RWPE2 (cell line): ENCODE data around the gene KIRREL3.

Source experiments
- ATAC-seq: fragments of 200-7000 bp; cut with Tn5 transposase; 3 replicates; pipeline ENCODE4 v1.9.1; 2021; ENCODE audit warnings: low read depth
- DNase-seq: peaks from one replicate; pipeline ENCODE4 v3.0.0-alpha.2; 2020; ENCODE audit warnings: low spot score
- H3K27ac ChIP-seq: fragments of 450-650 bp; 2 replicates; pipeline ENCODE4 v1.5.1; 2017; ENCODE audit warnings: mild to moderate bottlenecking; ENCODE audit not compliant: poor library complexity, severe bottlenecking
- H3K27me3 ChIP-seq: fragments of 250-450 bp; sonication (Bioruptor Pico); 2 replicates; pipeline ENCODE4 v1.5.1; 2021; ENCODE audit warnings: mild to moderate bottlenecking, moderate library complexity; ENCODE audit not compliant: insufficient read depth, poor library complexity, severe bottlenecking
- H3K36me3 ChIP-seq: fragments of 250-450 bp; sonication (Bioruptor Pico); 2 replicates; pipeline ENCODE4 v1.5.1; 2020; ENCODE audit warnings: low read depth, mild to moderate bottlenecking, moderate library complexity
- H3K4me1 ChIP-seq: fragments of 250-450 bp; sonication (Bioruptor Pico); 2 replicates; pipeline ENCODE4 v1.5.1; 2021; ENCODE audit warnings: mild to moderate bottlenecking, moderate library complexity; ENCODE audit not compliant: insufficient read depth, poor library complexity, severe bottlenecking
- H3K4me3 ChIP-seq: fragments of 250-450 bp; sonication (Bioruptor Pico); 2 replicates; pipeline ENCODE4 v1.5.1; 2021; ENCODE audit warnings: mild to moderate bottlenecking, moderate library complexity; ENCODE audit not compliant: severe bottlenecking
- H3K9me3 ChIP-seq: fragments of 250-450 bp; sonication (Bioruptor Pico); 2 replicates; pipeline ENCODE4 v1.5.1; 2021; ENCODE audit warnings: mild to moderate bottlenecking, moderate library complexity; ENCODE audit not compliant: severe bottlenecking
- CTCF ChIP-seq: fragments of 450-650 bp; IDR thresholded peaks from one replicate; pipeline ENCODE4 v1.5.1; 2017; ENCODE audit warnings: mild to moderate bottlenecking, moderate library complexity; ENCODE audit not compliant: poor library complexity, severe bottlenecking

Gene KIRREL3

GRCh38 chr11:126607776-126608541 is 392.6 kb downstream of the KIRREL3 start:
- Histone ChIP-seq H3K4me3 (no peak overlapping the region), H3K27ac (no peak overlapping the region), H3K4me1 (no peaks in the 10 kb centered on the region), H3K36me3 (no peaks in the 10 kb centered on the region), H3K9me3 (no peaks in the 10 kb centered on the region), H3K27me3 (no peaks in the 10 kb centered on the region)
- DNase-seq: no peak
- TF ChIP-seq CTCF: no peak
- ATAC-seq: no peak

GRCh38 chr11:126607374-126607773 is 393.2 kb downstream of the KIRREL3 start:
- TF ChIP-seq CTCF: peak; percentile 80
- Histone ChIP-seq H3K4me3 (no peak overlapping the region), H3K9me3 (no peaks in the 10 kb centered on the region), H3K36me3 (no peaks in the 10 kb centered on the region), H3K27me3 (no peaks in the 10 kb centered on the region), H3K27ac (no peak overlapping the region), H3K4me1 (no peaks in the 10 kb centered on the region)
- DNase-seq (no peak), ATAC-seq (peak; percentile 90)

DNA sequence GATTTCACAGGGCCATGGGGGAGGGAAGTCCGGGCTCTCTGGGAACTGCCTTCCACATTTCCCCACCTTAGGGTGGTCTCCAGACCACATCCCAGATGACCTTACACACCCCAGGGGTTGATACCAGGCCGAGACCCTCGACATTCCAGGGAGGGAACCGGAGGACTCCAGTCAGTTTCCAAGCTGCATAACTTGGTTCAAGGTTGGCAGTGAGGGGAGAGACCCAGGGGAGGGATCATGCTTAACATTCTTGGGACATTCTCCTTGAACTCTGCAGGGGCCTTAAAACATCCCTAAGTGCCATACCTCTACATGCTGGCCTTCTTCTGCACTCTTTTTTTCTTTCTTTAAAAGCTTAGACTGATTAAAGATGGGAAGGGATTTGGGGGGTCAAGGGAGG is 394.1 kb downstream of the KIRREL3 start:
- Histone ChIP-seq H3K27me3 (no peaks in the 10 kb centered on the region), H3K4me1 (no peaks in the 10 kb centered on the region), H3K4me3 (no peak overlapping the region), H3K36me3 (no peaks in the 10 kb centered on the region), H3K9me3 (no peaks in the 10 kb centered on the region), H3K27ac (no peak overlapping the region)
- DNase-seq (no peak), ATAC-seq (no peak)
- TF ChIP-seq CTCF: no peak

DNA sequence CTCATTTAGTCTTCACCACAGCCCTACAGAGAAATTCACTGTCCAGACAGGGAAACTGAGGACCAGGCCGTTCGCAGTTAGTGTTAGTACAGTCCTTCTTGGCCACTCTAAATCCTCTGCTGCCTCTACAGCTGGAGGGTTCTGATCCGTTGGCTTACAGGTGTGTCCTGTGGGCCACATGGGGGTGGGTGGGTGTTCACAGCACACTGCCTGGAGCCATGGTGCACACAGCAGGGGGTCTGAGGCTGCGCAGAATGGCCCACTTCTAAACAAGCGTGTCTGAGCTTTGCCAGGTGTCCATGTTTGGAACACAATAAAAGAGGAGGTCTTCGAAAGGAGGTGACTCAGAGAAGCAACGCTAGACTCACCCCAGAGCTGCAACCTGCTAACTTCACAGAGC is 396.1 kb downstream of the KIRREL3 start:
- no peak for TF ChIP-seq CTCF
- H3K9me3 ChIP-seq: no peaks in the 10 kb centered on the region
- H3K4me1 ChIP-seq: no peaks in the 10 kb centered on the region
- DNase-seq (no peak), ATAC-seq (no peak)
- no peak overlapping the region for H3K4me3 ChIP-seq
- no peaks in the 10 kb centered on the region for H3K27me3 ChIP-seq
- H3K27ac ChIP-seq: no peak overlapping the region
- no peaks in the 10 kb centered on the region for H3K36me3 ChIP-seq

- no peak overlapping the region for H3K27ac ChIP-seq
- no peaks in the 10 kb centered on the region for H3K27me3 ChIP-seq
- H3K36me3 ChIP-seq: no peaks in the 10 kb centered on the region
- ATAC-seq (no peak), DNase-seq (no peak)
- no peak overlapping the region for H3K4me3 ChIP-seq
- TF ChIP-seq CTCF: no peak
- H3K9me3 ChIP-seq: no peaks in the 10 kb centered on the region
- H3K4me1 ChIP-seq: no peaks in the 10 kb centered on the region
Observed at GRCh38 chr11:126603486-126603885, 397.1 kb downstream of the KIRREL3 start.
